Cerebellar nuclear complex (tissue), 1 donor: Measurements from ENCODE around the gene TANGO2.

Source experiments
- DNase-seq, 2 experiments: peaks; one replicate each; lab custom pipeline; 2025; lab: John Stamatoyannopoulos, UW

Gene TANGO2

DNA sequence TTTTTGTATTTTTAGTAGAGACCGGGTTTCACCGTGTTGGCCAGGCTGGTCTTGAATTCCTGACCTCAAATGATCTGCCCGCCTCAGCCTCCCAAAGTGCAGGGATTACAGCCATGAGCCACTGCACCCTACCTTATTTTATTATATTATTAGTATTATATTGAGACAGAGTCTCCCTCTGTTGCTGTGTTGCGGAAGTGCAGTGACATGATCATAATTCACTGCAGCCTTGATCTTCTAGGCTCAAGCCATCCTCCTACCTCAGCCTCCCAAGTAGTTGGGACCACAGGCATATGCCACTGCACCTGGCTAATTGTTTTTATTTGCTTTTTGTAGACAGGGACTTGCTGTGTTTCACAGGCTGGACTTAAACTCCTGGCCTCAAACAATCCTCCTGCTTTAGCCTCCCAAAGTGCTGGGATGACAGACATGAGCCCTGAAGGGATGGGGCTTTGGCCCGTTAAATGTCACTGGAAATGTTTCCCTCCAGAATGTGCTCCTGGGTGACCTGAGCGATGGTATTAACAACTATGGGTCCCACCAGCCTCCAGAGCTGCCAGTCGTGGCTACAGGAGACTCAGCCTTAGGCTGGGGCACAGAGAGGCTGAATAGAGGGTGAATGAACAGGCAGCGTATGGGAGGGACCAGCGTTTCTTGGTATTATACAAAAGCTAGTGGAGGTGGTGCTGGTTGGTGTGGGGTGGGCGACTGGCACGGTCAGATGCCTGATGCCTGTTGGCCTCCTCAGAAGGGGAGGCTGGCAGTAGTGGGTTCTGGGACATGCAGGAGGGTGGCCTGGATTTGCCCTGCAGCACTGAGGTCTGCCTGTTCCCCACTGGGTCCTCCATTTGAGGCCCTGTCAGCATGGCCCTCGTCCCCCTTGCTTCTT, 7.3 kb downstream of the TANGO2 start:
- DNase-seq = no peak

DNA sequence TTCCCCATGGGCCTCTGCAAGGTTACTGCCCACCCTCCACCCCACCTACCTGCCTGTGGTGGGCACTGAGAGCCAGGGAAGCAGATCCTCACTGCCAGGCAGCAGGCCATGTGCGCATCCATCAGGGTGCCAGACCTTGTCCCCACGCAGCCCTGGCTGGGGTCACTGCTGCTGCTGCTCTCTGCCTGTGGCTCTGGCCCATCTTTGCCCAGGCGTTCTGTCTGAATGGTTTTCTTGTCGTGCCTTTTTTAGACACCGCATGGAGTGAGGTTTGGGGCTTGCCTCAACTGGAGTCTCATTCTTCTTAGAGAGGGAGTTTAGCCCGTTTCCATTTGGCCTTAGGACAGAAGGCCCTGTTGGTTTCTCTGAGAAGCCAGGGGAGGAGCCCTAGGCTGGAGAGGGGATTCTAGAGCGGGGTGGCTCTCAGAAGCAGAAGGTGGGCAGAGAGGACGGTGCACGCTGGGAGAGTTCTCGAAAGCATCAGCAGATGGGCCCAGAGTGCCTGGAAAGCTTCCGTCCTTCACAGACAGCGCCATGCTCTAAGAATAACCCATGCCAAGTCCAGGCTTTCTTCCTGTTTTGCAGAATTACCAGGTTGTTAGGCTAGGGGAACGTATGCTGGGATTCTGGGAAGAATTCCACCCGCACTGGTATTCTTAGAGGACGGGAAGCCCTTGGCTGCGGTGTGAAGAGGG, 8.1 kb downstream of the TANGO2 start:
- DNase-seq = peak in 1 of 2 experiments; percentile 33

DNA sequence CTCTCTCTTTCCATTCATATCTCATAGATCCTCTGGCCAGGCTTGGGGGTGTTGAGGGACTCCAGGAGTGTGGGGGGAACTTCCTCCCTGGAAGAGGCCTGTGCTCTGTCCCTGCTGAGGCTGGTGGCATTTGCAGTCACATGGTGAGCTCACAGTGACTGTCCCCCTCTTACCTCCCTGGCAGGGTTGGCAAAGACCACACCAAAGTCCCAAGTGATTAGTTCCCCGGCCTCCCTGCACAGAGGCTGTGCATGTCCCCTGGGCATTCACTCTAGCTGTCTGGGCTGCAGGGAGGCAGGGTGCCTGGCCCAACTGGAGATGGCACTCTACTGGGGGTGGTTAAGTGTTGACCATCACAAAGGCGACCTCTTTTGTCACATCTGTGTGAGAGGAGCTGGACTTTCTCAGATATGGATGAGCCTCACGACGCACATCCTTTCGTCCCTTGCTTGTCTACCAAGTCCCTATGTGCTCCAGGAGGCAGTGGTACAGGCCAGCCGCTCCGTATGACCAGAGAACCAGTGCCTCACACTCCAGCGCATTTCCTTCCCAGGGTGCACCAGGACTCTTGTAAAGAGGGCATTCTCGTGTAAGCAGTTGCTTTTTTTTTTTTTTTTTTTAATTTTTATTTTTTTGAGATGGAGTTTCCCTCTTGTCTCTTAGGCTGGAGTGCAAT, 8.8 kb downstream of the TANGO2 start:
- DNase-seq = no peak

DNA sequence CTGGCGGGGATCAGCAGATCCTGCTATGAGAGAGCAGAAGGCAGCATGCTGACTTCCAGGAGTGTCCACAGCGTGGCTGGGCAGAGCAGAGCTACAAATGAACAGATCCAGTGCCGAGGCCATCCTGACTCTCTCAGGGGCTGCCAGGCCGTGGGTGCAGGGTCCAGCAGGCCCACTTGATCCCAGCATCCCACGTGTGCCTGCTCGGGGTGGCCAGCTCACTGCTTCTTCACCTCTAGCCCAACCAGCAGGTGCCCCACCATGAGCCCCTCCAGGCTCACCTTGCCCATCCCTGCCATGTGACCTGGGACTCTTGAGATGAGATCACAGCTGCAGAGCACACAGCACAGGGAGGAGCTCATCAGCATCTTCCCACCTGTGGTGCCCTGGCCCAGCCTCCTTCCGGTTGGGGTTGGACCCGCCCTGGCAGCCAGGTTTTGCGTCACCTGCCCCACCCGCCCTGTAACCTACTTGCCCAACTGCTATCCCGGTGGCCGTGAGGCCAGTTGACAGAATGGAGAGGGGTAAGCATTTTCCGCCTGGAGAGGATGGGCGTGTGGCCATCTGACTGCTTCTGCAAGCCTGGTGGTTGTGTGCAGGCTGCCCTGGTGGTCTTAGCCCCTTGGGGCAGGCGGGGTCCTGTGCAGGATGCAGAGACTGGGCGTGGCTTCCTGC, 11.0 kb downstream of the TANGO2 start:
- no peak for DNase-seq

DNA sequence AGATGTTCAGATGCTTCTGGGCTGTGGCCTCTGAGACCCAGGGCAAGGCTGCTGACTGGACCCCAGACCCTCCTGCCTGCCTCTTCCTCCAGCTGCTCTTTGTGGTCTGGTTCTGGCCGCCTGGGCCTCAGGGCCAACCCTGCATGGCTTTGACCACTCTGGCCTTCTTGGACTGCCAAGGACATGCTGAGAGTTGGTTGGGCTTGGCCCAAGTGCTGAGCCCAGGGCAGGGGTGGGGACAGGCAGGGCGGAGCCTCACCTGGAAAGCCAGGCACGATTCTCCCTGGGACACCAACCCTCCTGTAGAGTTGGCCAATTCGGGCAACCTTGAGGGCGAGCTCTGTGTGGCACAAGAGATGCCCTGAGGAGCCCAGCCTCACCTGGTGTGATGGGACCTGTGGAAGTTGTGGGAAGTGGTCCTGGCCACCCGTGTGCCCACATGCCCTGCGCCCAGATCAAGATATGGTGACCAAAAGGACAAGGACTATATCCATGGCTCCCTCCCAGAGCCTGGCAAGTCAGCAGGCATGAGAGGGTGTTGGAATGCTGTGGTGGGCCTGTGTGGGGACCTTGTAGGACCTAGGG, 11.6 kb downstream of the TANGO2 start:
- DNase-seq = no peak

DNA sequence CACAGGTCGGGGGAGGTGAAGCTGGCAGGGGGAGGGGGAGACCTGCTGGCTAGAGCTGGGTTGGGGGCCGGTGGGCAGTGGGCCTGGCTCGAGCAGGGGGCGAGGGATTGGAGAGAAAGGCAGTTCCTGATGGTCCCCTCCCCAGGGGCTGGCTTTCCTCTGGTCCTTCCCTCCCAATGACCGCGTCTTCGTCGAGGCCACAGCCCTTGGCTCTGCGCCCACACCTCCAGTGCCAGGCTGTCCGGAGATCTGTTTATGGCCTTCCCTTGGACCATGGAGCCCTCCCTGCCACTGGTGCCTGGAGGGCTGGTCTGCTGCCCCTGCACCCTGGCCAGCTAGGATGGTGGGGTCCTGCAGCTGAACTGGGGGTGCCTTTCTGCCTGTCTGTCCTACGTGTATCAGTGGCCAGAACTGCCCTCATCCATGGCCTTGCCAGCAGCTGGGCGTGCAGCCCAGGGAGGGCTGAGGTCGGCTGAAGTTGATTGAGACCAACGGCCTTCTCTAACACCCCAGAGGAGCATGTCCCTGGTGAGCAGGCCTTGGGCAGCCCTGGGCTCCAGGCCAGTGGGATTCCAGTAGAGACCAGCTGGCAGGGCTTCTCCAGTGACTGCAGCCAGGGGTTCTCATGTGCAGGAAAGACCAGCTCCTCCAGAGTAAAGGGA, 12.3 kb downstream of the TANGO2 start:
- DNase-seq = no peak

DNA sequence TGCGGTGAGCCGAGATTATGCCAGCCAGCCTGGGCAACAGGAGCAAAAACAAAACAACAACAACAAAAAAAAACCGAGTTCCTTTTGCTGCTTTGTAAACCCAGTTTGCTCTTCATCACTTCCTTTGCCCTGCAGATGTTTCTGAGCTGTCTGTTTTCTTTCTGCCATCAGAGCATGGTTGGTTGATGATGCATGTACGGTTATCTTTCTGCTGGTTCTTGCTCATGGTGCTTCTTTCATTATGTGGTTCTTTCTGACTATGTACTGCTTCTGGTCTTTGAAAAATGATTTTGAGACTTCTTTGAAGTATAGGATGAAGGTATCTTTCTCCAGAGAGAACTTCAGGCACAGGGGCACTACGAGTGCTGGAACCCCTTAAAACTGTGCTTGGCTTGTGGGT, 13.2 kb downstream of the TANGO2 start:
- no peak for DNase-seq

DNA sequence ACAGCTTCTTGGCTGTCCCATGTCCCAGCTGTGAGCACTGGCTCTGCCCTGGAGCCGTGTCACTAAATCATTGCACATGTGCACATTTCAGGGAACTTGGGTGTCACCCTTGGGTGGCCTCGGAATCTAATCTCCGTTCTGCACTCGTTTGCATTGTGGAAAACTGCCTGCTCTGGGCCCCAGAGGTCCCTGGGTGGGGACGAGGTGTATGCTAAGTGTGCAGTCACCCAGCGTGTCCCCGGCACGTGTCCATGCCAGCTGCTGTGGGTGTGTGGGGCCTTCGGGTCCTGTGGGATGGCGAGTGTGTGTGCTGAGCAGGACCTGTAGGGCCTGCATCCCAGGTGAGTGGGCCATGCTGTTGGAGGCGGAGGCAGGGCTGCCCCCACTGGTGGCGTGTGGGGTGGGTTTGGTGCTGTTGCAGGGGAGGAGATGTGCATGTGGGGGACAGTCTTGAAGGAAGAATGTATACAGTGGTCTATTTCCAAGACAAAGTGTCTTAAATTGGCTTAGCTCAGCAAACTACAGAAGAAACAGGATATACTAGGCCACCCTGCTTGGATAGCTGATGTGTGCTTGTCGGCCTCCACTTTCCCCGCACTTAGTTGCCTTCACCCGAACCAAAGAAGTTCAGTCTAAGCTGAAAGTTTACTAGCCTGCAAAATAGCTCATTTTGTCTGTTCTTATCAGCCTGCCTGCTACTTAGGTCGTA, 14.6 kb downstream of the TANGO2 start:
- no peak for DNase-seq

DNA sequence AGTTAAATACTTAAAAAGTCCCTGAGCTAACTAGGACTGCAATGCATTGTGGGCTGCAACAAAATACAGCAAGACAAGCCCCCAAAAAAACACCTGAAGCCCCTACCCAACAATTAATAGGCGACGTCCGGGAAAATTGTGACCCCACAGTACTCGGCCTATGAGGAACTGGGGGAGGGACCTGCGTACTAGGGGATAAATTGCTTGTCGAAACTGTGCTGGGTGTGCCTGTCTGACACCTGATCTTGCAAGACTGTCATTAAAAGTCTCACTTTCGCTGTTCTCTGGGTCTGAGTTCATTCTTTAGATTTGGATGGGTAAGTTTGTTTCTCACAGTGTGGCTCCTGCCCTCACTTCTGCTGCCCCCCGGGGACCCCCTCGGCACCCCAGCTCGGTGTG, 15.2 kb downstream of the TANGO2 start:
- no peak for DNase-seq

DNA sequence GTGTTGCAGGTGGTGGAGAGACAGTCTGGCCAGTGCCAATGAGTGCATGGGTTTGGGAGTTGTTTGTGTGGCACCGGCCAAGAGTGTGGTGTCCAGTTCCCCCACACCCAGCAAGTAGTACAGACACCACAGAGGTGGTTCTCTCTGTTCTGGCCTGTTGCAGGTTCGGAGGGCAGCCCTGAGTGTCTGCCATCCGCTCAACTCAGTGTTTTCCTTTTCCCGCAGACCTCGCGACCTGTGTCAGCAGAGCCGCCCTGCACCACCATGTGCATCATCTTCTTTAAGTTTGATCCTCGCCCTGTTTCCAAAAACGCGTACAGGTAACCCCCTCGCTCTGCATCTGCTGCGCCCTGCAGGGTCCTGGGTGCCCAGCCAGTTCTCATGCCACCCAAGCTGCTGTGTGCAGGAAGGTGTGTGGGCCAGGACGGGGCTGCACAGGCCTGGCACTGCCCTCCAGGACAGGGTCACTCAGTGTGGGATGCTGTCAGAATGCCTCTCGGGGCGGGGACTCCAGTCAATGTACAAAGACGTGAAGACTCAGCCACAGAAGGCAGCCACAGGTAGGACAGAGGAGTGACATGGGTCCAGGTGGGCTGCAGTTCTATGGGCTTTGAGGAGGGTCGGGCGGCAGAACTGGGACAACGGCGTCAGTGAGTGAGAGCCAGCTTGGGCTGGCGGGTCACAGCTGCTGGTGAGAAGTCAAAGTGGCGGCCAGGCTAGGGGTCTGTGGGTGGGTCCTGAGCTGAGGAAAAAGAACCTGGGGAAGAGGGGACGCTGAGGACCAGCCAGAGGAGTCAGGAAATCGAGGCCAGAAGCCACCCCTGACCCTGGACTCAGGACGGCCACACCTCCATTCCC, 15.9 kb downstream of the TANGO2 start:
- DNase-seq = no peak

DNA sequence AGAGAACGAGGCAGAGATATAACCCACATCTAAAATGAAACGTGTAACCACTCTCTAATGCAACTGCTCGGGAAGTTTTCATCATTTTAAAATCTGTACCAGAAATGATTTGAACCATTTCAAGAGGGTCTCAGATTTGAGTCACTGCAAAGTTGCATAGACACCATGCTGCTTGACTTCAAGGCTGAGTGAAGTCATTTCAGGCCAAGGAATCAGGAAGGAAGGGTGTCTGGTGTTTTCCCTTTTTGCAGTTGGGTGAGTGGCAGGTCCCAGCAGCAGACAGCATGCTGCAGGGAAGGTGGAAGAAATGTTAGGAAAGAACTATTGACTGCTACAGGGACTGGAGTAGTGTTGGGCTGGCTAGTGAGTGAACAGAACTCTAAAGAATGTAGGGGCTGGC, 16.5 kb downstream of the TANGO2 start:
- no peak for DNase-seq

DNA sequence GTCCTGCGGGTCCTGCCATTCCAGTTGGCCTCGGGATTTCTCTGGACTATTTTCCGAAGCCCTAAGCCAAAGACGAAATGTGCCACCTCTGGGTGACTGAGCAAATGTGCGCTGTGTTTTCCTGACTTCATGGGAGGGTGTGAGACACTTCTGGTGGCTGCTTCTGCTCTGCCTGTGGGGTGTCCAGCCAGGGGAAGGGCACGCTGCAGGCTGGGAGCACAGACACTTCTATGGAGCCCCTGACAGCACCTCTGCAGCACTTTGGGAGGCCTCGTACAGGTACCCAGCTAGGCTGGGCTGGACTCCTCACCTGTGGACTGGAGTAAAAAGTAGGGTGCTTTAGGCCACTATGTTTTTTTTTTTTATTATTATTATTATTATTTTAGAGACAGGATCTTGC, 17.7 kb downstream of the TANGO2 start:
- no peak for DNase-seq

DNA sequence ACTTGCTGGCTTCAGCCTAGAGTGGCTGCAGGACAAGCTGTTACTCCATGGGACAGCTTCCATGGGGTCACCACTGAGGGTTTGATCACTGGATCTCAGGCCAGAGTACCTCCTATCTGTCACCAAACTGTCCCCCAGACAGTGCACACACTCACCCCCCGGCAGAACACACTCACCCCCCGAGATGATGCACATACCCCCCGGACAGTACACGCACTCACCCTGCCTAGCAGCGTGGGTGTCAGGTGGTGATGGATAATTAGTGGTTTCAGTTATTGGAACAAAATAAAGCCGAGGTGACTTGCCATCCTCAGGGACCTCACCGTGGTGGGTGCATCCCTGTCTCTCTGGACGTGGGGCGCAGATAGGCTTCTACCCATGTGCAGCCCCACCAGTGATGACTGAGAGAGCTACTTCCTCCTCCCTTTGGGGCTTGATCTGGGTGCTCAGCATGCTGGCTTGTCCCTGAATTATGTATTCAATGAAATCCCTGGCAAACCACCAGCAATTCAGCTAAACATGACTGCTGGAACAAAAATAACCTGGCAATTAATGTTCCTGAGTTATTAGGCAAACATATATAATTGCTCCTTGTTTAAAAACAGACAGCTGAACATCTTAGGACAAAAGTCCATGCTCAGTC, 18.9 kb downstream of the TANGO2 start:
- no peak for DNase-seq

DNA sequence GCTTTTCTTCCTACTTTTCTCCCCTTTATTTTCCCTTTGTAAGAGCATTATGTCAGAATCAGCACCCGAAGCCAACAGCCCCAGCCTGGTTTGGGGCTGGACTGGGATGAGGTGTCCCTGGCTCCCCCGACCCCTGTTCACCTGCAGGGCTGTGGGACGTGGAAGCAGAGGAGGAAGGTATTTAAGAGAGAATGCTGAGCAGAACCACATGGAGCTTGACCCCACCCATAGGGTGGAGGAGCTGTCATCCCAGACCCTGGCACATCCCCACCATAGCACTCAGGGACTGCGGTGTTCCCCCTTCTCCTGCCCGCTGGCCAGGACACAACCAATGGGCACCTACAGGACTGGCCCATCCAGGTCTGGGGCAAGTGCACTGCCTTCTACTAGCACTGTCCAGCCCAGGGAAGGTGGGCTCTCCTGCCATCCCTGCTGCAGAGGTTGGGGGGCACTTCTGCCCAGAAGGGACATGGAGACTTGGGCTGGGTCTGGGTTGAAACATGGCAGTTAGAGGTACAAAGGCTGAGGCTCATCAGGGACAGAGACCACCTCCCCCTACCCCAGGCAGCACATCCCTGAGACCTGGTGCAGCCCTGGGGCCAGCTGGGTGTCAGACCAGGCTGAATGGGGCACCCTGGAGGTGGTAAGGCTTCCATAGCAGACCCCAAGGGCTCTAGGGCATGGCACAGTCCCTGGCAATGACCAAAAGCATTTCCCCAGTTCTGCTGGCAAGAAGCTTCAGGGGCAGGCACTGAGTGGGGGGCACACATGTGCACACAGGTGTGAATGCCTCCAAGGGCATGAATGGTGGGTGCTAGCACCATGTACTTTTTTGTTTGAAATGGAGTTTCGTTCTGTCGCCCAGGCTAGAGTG, 19.7 kb downstream of the TANGO2 start:
- DNase-seq = no peak

DNA sequence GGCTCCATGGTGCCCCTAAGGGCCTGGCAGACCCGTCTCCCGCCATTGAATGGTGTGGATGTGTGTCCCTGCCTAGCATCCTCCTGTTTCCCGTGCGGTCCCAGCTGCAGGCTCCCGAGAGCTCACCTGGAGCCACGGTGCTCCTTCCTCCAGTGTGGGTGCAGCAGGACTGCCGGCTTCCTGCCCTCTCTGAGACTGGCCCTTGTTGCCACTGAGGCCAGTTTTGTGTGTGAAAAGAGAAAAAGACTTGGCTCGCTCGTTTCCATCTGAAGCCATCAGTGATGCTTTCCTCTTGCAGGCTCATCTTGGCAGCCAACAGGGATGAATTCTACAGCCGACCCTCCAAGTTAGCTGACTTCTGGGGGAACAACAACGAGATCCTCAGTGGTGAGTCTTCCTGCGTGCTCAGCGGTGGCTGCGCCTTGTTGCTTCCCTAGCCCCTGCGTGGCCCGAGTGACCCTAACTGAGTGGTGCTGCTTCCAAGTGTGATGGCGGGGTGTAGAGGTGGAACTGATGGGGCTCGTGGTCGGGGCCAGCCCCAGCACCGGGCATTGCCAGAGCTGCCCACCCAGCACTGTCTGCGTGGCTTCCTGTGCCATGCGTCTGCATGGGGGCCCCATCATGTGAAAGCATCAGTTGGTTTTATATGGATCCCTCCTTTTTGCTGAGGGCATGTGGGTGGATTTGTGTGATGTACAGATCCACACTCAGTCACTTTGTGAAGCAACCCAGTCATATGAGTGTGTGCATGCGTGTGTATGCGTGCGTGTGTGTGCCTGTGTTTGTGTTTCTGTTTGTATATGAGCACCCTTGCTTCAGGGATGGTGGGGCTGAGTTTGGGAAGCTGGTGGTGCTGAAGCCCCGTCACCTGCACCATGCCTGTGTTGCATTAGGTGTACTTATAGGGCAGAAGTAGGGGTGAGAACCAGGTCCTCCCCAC, 22.4 kb downstream of the TANGO2 start:
- no peak for DNase-seq

DNA sequence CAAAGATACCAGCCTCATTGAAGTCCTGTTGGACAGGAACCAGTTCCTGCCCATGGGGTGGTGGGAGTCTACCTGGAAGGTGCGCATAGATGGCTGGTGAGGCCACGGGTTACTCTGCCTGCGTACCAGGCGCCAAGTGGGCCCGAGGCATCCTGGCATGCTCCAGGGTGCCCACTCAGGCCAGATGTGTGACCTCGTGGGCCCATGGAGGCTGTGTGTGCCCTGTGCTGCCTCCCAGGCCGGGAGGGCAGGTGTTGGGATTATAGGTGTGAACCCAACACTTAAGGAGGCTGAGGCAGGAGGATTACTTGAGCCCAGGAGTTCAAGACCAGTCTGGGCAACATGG, 23.1 kb downstream of the TANGO2 start:
- no peak for DNase-seq

DNA sequence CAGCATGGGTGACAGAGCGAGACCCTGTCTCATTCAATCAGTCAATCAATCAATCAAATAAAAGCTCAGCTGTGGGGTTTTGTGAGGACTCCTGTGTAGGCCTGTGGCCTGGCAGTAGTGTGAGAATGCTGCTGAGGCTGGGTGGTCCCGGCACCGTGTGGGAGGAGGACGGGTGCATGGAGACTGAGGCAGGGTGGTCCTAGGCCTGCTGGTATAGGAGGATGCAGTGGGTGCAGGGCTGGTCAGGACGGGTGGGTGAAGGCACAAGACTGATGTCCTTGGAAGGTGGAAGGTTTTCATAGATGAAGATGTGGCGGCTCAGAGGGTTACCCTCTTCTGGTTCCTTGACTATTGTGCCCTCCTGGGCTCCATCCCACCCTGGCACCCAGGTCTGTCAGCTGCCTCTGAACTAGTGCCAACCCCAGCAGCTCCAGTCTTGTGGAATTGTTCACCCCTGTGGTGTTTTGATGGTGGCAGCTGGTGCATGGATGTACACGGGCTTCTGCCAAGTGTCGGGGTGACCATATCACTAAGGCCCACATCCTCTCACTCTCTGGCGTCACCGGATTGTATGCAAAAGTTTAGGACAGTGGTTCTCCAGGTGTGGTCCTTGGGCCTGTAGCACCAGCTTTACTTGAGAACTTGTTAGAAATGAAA, 23.7 kb downstream of the TANGO2 start:
- DNase-seq = no peak
